Stimulated activated CD8-positive, alpha-beta memory T cell treated with anti-CD3 and anti-CD28 coated beads, Interleukin-15, amount 100 ng/mL, for 4 hours (primary cell): ENCODE results near the gene EIF6.
"Not testable (repeated sequence)": the region's sequence is repeated elsewhere in the genome, so short reads cannot be mapped to it uniquely, and the experiment has no call there.

ENCODE experiments used
- DNase-seq, 2 donors: peaks; one replicate each; pipeline ENCODE4 v3.0.0-alpha.2; 2020; ENCODE audit warnings: low read depth in 2 of 2

EIF6 gene

DNA sequence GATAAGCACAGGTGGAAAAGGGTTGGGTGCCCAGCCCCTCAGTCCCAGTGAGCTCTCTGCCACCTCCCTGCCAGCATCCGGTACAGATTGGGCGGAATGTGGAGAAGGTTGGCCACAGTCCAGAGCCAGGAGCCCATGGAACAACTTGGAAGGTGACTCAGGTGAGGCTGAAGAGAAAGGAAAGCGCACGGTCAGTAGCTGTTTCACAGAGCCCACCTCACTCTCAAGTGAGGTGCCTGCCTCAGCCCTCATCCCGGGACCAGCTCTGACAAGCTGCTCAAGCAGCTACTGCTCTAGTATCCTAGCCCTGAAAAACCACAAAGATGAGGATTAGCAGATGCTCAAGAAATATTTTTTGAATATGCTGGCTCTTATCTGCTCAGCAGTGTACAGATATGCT, 5.5 kb downstream of the EIF6 start:
- no peak for DNase-seq

DNA sequence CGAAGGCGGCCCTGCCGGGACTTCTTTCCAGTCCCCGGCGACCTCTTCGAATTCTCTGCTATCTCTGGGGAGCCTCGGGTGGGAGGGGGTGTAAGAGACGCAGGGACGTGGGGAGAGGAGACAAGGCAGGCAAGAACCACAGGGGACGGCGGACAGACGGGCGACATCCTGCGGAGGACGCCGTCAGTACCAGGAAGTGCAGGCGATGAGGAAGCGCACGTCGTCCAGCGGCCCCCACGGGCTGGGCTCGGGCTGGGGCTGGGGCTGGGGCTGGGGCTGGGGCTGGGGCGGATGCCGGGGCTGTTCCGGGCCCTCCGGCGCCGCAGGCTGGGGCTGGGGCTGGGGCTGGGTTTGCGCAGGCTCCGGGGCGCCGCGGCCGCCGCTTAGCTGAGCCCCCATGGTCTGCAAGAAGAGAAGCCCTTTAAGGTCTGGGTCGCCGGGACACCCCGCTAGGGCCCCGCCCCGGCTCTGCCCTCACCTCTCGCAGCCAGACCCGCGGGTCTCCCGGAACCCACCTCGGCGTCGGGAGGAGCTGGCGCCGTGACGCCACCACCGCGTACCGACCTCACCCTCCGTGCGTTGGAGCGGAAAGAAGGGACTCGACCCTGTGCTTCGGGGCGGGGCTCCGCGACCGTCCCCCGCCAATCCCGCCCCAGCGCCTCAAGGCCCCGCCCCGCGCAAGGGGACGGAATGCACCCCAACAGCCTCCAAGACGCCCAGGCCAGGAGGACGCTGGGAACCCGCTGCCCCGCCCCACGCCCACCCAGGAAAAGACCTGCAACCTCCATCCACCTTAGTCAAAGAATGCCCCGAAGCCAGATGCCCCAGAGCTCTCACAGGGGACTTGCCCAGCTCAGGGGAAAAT, 6.8 kb downstream of the EIF6 start, which contains the start of gene MMP24OS:
TSS of gene MMP24OS (minus strand) at position 592 of the 865 bp plus-strand sequence. CDS start at position 399, 193 bp downstream.
- DNase-seq = peak; percentile 75 to 76

DNA sequence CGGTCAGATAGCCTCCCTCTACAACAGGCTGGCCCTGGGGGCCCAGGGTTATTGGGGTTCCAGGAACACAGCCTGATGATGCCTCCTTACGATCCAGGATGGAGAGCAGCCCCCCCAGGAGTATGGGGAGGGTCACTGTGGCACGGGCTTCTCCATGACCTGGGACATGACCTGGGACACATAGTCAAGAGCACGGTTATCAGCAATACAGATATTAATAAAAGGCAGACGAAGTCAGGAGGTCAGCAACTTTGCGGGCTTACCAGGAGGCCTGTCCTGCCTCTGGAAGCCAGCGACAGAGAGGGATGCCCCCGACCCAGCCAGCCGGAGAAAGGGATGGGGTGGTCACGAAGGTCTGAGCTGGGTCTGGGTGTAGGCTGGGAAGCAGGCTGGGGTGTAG, 7.4 kb downstream of the EIF6 start:
- DNase-seq = no peak

DNA sequence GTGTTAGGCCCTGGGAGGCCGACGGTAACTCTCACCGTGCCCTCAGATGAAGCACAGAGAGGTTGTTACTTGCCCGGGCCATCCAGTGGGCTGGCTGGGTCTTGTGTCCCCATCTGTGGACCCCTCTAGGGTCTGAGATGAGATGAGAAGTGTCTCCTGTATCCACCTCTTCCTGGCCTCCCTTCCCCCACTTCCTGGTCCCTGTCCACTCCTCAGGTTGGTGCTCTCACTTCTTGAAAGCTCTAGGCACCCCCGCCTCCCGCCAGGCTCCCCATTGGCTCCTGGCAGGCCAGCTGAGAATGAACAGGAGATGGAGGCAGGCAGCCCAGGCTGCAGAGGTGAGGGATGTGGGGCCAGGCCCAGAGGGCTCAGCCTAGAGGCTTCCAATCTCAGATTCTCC, 8.2 kb downstream of the EIF6 start:
- DNase-seq = no peak

DNA sequence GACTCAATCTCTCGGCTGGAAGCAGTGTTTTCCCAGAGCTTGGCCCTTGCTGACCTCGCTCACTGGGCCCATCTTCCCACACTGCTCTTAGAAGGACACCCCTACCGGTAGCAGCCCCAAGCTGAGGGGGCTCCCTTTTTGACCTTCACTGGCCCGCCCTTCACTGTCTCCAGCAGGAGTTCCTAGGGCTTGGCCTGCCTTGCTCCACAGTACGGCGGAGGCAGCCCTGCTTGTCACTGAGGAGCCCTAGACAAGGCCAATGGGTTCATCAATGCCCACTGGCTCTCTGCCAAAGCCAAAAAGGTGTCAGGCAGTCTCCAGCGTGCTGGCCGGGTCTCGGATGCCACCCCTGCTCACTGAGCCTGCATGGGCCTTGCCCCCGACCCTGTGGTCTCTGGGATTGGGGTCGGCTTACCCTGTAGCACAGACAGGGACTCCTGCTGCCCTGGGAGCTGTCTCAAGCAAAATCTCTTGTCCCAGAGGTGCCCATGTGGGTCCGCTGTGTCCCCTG, 8.8 kb downstream of the EIF6 start:
- DNase-seq = no peak

DNA sequence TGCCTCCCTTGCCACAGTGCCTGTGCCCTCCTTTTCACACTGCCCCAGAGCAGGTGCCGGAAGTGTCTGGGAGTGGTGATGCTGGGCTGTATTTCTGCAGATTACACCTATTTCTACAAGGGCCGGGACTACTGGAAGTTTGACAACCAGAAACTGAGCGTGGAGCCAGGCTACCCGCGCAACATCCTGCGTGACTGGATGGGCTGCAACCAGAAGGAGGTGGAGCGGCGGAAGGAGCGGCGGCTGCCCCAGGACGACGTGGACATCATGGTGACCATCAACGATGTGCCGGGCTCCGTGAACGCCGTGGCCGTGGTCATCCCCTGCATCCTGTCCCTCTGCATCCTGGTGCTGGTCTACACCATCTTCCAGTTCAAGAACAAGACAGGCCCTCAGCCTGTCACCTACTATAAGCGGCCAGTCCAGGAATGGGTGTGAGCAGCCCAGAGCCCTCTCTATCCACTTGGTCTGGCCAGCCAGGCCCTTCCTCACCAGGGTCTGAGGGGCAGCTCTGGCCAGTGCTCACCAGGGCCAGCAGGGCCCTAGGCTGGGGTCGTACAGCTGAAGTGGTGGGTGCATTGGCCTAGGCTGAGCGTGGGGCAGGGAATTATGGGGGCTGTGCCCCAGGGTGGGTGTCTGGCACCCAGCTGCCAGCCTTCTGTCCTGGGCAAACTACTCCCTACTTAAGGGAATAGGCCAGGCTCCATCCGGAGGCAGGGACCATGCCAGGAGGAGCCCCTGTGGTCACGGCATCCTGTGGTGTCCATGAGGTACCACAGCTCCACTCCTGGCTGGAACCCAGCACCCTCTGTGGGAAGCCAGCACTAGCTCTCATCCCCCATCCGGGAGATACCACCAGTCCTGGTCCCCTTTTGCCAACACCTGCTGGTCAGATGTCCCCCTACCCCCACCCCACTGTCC, 10.1 kb downstream of the EIF6 start:
- DNase-seq = no peak

DNA sequence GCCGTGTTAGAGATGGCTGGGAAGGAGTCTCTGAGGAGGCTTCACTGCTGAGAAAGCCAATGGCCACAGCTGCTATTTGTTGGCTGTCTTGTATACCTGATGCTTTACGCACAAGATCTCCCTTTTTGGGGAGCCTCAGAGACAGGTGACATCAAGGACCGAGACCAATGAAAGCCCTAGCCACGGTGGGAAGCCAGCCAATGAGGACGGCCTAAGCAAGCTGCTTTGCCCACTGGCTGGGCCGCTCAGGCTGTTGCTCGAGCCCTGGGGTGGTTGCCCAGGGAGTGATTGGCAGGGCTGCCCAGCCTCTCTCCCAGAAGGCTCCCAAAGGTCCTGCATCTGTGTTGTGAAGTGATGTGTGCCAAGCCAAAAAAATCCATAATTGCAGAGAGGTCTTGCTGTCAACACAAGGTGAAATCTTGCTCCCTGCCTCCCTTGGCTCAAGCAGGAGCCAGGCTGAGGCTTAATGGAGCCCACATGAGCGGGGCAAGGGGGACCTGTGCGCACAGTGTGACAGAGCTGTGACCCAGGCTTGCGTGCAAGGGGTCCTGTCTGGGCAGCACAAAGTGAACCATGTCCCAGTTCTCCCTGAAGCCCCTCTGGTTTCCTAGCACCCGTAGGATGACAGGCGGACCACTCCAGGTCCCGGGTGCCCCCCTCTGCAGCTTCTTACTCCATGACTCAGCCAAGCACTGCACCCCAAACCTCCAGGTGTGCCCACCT, 11.0 kb downstream of the EIF6 start:
- DNase-seq = no peak

DNA sequence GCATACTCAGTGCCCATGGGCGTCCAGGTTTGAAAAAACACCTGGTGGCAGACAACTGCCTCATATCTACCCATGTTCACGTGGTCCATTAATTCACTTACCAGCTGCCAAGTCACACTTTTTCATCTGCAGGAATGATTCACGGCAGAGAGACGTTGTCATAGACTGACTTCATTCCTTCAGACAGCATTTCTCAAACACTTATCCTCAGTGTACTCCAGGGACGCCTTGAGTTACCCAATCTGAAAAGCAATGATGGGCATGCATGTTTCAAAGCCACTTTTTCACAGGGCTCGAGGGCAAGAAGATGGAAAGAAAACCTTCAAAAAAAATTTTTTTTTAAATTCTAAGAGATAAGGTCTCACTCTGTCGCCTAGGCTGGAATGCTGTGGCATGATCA, 12.7 kb downstream of the EIF6 start:
- no peak for DNase-seq

DNA sequence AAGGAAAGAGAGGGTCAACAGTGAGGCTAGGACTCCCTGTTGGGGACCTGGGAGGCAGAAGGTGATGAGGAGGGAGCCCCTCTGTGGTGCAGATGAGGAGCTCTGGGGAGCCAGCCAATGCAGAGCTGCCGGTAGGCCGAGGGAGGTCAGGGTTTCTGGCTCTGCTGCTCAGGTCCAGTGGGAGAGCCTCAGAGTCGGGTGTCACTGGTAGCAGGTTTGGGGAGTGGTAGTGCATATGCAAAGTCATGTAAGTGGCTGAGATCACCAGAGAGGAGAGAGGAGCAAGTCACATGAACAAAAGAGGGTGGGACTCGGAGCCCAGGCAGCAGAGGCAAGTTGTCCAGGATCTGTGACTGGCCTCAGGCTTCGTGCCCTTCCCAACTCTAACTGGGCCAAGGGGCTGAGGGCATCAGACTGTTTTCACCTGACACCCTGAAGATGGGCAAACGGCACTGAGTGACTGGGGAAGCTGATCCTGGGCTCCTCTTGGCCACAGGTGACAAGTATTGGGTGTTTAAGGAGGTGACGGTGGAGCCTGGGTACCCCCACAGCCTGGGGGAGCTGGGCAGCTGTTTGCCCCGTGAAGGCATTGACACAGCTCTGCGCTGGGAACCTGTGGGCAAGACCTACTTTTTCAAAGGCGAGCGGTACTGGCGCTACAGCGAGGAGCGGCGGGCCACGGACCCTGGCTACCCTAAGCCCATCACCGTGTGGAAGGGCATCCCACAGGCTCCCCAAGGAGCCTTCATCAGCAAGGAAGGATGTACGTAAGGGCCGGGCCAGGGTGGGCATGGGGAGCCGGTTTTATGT, 13.3 kb downstream of the EIF6 start:
- no peak for DNase-seq

DNA sequence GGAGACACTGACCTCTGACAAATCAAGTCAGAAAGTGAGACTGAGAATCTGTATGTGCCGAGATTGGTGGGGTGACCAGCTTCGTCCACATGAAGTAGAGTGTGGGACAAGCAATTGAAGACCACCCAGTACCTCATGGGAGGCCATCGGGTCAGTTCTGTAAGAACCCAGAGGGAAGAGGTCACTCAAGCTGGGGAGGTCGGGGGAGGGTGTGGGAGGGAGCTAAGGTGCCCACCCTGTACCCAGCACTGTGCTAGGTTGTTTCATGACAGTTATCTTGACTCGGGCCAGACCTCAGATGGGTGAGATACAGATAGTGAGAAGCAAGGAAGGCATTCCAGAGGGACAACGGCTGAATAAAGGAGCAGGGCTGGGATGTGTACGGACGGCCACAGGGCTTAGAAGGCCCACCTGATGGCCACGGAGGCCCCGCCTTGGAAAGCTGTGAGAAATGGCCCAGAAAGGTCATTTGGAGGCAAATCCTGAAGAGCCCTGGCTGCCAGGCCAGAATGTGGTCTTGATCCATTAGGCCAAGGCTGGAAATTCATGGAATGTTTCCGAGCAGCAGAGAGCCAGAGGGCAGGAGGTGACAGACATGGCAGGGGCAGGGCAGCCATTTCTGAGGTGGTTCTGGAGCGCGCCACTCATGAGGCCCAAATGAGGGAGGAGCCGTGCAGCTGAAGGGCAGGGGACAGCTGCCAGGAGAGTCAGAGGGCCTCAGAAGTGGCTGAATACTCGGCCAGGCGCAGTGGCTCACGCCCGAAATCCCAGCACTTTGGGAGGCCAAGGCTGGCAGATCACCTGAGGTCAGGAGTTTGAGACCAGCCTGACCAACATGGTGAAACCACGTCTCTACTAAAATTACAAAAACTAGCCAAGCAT, 14.3 kb downstream of the EIF6 start:
- DNase-seq = no peak

DNA sequence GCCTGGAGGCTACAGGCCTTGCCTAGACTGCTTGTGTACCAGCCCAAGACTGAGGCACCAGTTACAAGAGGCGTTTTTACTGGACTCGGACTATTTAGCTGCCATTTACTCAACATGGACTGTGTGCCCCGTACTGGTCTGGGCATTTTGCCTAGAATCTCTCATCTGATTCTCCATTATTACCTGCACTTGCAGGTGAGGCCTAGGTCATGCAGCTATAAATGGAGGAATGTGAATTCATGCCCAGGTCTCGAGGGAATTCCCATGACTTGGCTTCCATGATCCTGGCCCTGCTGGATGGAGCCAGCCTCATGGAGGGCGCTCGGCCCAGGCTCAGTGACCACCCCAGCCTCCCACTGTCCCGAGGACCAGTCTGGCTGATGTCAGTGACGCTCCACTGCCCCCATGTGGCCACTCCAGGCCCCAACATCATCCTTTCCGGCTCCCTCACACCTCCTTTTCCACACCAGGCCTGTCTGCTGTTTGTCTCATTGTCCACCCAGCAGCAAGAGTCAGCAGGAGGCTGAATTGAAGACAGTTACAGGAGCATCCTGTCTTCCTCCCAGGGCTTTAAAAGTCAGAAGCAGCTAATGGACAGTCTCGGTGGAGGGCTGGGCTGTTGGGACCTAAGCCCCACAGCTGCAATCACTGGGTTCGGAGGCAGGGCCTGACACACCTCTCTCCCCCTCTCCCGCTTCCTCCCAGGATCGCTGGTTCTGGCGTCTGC, 15.4 kb downstream of the EIF6 start:
- no peak for DNase-seq

DNA sequence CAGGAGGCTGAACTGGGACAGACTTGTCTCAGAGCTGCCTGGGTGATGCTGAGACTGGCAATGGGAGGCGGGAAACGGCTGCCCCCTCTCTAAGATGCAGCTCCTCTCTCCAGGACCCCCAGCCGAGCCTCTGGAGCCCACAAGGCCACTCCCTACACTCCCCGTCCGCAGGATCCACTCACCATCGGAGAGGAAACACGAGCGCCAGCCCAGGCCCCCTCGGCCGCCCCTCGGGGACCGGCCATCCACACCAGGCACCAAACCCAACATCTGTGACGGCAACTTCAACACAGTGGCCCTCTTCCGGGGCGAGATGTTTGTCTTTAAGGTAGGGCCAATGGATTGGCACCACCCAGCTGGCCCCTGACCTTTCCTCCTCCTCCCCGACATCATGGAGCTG, 17.5 kb downstream of the EIF6 start:
- no peak for DNase-seq

DNA sequence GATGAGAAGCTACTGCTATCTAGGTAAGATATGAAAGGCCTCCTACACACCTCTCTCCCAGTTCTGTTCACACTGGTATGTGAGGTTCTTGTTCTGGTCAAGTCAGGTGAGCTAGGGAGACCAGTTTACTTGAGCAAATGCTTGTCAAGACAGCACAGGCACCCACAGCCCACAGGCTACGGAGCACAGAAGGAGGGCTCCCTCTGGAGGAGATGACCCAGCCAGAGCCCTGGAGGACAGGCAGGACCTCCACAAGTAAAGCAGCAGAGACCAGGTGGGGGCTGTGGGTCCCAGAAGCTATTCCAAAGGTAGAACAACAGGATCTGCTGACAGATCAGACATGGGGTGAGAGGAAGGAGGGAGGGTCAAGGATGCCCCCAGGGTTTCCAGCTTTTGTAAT, 19.8 kb downstream of the EIF6 start:
- no peak for DNase-seq

DNA sequence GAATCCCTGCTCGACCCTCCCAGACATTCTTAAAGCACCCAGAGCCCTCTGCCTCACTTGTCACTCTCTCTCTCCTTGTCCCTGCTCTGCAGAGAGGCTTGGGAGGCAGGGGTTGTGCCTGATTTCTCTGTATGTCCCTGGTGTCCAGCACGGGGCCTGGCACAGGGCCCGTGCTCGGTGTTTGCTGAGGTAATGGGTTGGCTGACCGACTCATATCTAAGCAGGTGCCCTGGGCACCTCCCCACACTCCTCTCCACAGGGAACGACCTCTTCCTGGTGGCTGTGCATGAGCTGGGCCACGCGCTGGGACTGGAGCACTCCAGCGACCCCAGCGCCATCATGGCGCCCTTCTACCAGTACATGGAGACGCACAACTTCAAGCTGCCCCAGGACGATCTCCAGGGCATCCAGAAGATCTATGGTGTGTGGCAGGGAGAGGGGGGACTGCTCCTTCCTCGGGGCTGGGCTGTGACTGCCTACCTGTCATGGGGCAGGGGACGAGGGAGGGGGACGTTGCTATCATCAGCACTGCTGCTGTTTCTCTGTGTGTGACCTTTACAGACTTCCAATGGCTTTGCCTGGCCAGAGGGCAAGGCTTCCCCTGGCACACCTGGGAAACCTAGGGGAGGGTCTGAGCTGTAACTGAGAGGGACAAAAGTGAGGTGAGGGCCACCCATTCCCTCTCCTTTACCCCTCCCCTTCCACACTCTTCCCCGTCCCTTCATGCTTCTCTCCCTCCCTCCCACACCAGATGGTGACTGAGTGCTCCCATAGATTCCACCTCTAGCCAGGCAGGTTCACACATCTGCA, 20.8 kb downstream of the EIF6 start:
- no peak for DNase-seq

DNA sequence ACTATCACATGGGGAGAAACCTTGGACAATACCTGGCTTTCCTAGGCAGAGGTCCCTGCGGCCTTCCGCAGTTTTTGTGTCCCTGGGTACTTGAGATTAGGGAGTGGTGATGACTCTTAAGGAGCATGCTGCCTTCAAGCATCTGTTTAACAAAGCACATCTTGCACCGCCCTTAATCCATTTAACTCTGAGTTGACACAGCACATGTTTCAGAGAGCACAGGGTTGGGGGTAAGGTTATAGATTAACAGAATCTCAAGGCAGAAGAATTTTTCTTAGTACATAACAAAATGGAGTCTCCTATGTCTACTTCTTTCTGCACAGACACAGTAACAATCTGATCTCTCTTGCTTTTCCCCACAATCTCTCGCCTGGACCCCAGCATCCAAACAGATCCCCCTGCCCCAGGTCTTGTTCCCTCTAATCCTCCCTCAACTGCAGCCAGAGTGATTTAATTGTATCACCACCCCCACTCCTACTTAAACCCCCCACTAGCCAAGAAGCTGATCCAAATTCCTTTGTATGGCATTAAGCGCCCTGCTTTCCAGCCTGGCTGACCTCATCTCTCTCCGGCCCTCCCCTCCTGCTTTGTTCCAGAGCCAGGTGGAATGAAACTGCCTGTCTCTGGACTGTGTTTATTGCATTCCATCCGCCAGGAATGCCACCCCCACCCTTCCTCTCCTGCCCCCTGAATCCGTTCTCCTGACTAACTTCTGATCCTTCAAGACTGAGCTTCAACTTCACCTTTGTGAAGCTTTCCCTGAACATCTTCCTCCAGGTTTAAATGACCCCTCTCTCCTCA, 21.6 kb downstream of the EIF6 start:
- not testable (repeated sequence) for DNase-seq

DNA sequence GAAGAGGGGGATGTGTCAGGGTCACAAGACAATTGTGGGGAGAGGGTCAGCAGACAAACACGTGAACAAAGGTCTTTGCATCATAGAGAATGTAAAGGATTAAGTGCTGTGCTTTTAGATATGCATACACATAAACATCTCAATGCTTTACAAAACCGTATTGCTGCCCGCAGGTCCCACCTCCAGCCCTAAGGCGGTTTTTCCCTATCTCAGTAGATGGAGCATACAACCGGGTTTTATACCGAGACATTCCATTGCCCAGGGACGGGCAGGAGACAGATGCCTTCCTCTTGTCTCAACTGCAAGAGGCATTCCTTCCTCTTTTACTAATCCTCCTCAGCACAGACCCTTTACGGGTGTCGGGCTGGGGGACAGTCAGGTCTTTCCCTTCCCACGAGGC, 22.3 kb downstream of the EIF6 start:
- not testable (repeated sequence) for DNase-seq

DNA sequence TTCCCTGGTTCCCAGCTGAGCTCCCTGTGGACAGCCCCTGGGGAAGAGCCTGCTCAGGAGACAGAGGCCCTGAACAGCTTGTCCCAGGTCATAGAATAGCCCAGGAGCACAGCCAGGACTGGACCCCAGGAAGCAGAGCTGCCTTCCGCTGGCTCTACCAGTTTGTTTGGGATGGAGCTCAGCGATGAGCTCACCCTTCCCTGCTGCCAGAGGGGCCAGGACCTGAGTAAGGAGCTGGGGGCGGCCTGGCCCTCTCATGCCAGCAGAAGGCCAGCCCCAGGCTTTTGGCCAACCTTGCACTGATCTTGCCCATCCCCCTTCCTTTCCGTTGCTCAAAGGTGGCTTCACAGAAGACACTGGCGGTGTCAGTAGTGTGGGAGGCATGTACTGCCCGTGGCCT, 24.1 kb downstream of the EIF6 start:
- no peak for DNase-seq
